ENCODE results near the gene LUC7L3.
A peak's percentile ranks its signal among the peaks of the same experiment; 100 is the strongest.
"Not testable (repeated sequence)": the region's sequence is repeated elsewhere in the genome, so short reads cannot be mapped to it uniquely, and the experiment has no call there.

Gene LUC7L3

GRCh38 chr17:50719144-50719923 lies at the start of gene LUC7L3:
LUC7L3 (plus strand) TSS chr17:50719603; CDS start chr17:50719733, 130 bp downstream.
- peak; percentile 94 for DNase-seq (ENCODE audit: low read depth)

- no peak for DNase-seq (ENCODE audit: low read depth)
Measured at GRCh38 chr17:50672071-50672470, 47.3 kb upstream of the LUC7L3 start.

- DNase-seq (ENCODE audit: low read depth) = no peak
Measured at GRCh38 chr17:50672831-50673551, 46.4 kb upstream of the LUC7L3 start.

- DNase-seq (ENCODE audit: low read depth) = no peak
Measured at GRCh38 chr17:50675190-50675589, 44.2 kb upstream of the LUC7L3 start.

GRCh38 chr17:50675627-50676026 lies 43.8 kb upstream of the LUC7L3 start:
- no peak for DNase-seq (ENCODE audit: low read depth)

- DNase-seq (ENCODE audit: low read depth) = no peak
Measured at GRCh38 chr17:50676065-50676975, 43.1 kb upstream of the LUC7L3 start.

- no peak for DNase-seq (ENCODE audit: low read depth)
Measured at GRCh38 chr17:50677851-50678375, 41.5 kb upstream of the LUC7L3 start.

GRCh38 chr17:50679008-50679544 lies 40.3 kb upstream of the LUC7L3 start:
- DNase-seq (ENCODE audit: low read depth) = no peak

GRCh38 chr17:50680126-50680525 lies 39.3 kb upstream of the LUC7L3 start:
- DNase-seq (ENCODE audit: low read depth) = no peak

- not testable (repeated sequence) for DNase-seq (ENCODE audit: low read depth)
Measured at GRCh38 chr17:50680543-50681262, 38.7 kb upstream of the LUC7L3 start.

- DNase-seq (ENCODE audit: low read depth) = peak; percentile 81
Measured at GRCh38 chr17:50681263-50682200, 37.9 kb upstream of the LUC7L3 start.

GRCh38 chr17:50682441-50682840 lies 37.0 kb upstream of the LUC7L3 start:
- DNase-seq (ENCODE audit: low read depth) = no peak

- no peak for DNase-seq (ENCODE audit: low read depth)
Measured at GRCh38 chr17:50682938-50683337, 36.5 kb upstream of the LUC7L3 start.

GRCh38 chr17:50683434-50684287 lies 35.7 kb upstream of the LUC7L3 start:
- no peak for DNase-seq (ENCODE audit: low read depth)

GRCh38 chr17:50684288-50684611 lies 35.2 kb upstream of the LUC7L3 start:
- DNase-seq (ENCODE audit: low read depth) = no peak

- no peak for DNase-seq (ENCODE audit: low read depth)
Measured at GRCh38 chr17:50684612-50685333, 34.6 kb upstream of the LUC7L3 start.

GRCh38 chr17:50685334-50685665 lies 34.1 kb upstream of the LUC7L3 start:
- DNase-seq (ENCODE audit: low read depth) = no peak

- DNase-seq (ENCODE audit: low read depth) = no peak
Measured at GRCh38 chr17:50685691-50686493, 33.5 kb upstream of the LUC7L3 start.
